Vagina (tissue), 2 donors: Measurements from ENCODE around the gene TFPI. TPM values are rescaled to one million over a fixed set of nuclear protein-coding genes. Genes with fewer than 3 reads are reported as not detected.

Experiments
- DNase-seq, 2 donors: peaks; one replicate each; pipeline ENCODE4 v3.0.0-alpha.2; 2017; ENCODE audit errors: extremely low spot score in 2 of 2
- H3K27ac ChIP-seq: fragments of 200-600 bp; sonication (generic); one replicate; pipeline ENCODE4 v1.5.1; 2019
- H3K27me3 ChIP-seq: fragments of 200-600 bp; sonication (generic); one replicate; pipeline ENCODE4 v1.5.1; 2019
- H3K36me3 ChIP-seq, 2 donors: fragments of 200-600 bp; sonication (generic); one replicate each; pipeline ENCODE4 v1.5.1; 2017 to 2019
- H3K4me1 ChIP-seq: fragments of 200-600 bp; sonication (generic); one replicate; pipeline ENCODE4 v1.5.1; 2019
- H3K4me3 ChIP-seq, 2 donors: fragments of 200-600 bp; sonication (generic); 1 replicate in 1 of 2; 2 replicates in 1 of 2; pipeline ENCODE4 v1.5.1; 2016 to 2019
- H3K9me3 ChIP-seq: fragments of 200-600 bp; sonication (generic); one replicate; pipeline ENCODE4 v1.5.1; 2019
- POLR2A ChIP-seq, 2 donors: fragments of 450-650 bp; IDR thresholded peaks; one replicate each; pipeline ENCODE4 v1.6.1; 2017; ENCODE audit warnings: antibody characterized with exemption in 2 of 2, mild to moderate bottlenecking in 2 of 2, moderate library complexity in 2 of 2
- POLR2AphosphoS5 ChIP-seq, 2 donors: sonication (generic); formaldehyde crosslinking; IDR thresholded peaks; one replicate each; pipeline ENCODE4 v1.9.0; 2017; ENCODE audit warnings: antibody characterized with exemption in 2 of 2, mild to moderate bottlenecking in 2 of 2, low read depth in 1 of 2; ENCODE audit not compliant: insufficient read depth in 1 of 2
- intact Hi-C: fragments of 100-400 bp; cut with DNase I; formaldehyde crosslinking; loops from one replicate; pipeline ENCODE4 v1.15.1; 2023
- total RNA-seq: library from RNA; depleted of rRNA; stranded (reverse); fragments of >200 nt; gene quantifications from one replicate; pipeline ENCODE4 v1.2.3, GENCODE V29; 2016
- TF ChIP-seq, protein P1 (sequence below), 3 experiments: fragments of 450-650 bp in 2 of 3; fragments of 200-600 bp in 1 of 3; sonication (generic) in 1 of 3; IDR thresholded peaks; one replicate each; pipeline ENCODE4 v1.5.1; 2017 to 2019; ENCODE audit warnings: antibody characterized with exemption in 3 of 3, mild to moderate bottlenecking in 2 of 3, moderate library complexity in 2 of 3

TFPI gene
- total RNA-seq, 1 donor from 2014 or later = 68.8 TPM

DNA sequence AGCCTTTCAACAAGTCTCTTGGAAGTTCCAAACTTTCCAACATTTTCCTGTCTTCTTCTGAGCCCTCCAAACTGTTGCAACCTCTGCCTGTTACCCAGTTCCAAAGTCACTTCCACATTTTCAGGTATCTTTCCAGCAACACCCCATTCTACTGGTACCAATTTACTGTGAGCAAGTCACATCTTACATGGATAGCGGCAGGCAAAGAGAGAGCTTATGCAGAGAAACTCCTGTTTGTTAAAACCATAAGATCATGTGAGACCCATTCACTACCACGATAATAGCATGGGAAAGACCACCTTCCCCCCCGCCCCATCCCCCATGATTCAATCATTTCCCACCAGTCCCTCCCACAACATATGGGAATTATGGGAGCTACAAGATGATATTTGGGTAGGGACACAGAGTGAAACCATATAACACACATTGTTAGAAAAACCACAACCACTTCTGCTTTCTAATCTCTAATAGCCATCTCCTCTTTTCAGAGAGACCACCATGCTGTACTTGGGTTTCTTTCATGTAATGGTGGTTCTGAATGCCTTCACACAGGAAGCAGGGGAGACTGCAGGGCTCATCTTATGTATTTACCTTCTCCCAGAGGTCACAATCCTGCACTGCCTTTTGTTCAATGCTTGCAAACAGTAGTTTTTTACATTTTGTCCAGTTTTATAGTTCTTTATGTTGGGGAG, 60.2 kb downstream of the TFPI start:
- Histone ChIP-seq H3K27me3 (no peaks in the 10 kb centered on the region), H3K4me1 (no peaks in the 10 kb centered on the region), H3K9me3 (no peaks in the 10 kb centered on the region), H3K36me3 (no peaks in the 10 kb centered on the region), H3K4me3 (no peak overlapping the region), H3K27ac (no peak overlapping the region)
- TF ChIP-seq POLR2AphosphoS5 (IDR thresholded peaks at IDR 0.05; ENCODE audit: insufficient read depth in 1 of 2, low read depth in 1 of 2) (no peak), POLR2A (IDR thresholded peaks at IDR 0.05) (no peak)
- TF ChIP-seq, protein P1, sequence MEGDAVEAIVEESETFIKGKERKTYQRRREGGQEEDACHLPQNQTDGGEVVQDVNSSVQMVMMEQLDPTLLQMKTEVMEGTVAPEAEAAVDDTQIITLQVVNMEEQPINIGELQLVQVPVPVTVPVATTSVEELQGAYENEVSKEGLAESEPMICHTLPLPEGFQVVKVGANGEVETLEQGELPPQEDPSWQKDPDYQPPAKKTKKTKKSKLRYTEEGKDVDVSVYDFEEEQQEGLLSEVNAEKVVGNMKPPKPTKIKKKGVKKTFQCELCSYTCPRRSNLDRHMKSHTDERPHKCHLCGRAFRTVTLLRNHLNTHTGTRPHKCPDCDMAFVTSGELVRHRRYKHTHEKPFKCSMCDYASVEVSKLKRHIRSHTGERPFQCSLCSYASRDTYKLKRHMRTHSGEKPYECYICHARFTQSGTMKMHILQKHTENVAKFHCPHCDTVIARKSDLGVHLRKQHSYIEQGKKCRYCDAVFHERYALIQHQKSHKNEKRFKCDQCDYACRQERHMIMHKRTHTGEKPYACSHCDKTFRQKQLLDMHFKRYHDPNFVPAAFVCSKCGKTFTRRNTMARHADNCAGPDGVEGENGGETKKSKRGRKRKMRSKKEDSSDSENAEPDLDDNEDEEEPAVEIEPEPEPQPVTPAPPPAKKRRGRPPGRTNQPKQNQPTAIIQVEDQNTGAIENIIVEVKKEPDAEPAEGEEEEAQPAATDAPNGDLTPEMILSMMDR (IDR thresholded peaks at IDR 0.05) = no peak
- no peak for DNase-seq
- intact Hi-C loops = no loop called here

DNA sequence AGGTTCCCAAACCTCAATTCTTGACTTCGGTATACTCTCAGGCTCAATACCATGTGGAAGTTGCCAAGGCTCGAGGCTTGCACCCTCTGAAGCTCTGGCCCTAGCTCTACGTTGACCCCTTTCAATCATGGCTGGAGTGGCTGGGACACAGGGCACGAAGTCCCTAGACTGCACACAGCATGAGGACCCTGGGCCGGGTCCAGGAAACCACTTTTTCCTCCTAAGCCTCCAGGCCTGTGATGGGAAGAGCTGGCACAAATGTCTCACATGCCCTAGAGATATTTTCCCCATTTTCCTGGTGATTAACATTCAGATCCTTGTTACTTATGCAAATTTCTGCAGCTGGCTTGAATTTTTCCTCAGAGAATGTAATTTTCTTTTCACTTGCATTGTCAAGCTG, 61.1 kb downstream of the TFPI start:
- no peak overlapping the region for H3K4me3 ChIP-seq
- TF ChIP-seq, protein P1 (IDR thresholded peaks at IDR 0.05) = no peak
- TF ChIP-seq POLR2AphosphoS5 (IDR thresholded peaks at IDR 0.05; ENCODE audit: insufficient read depth in 1 of 2, low read depth in 1 of 2) (no peak), POLR2A (IDR thresholded peaks at IDR 0.05) (no peak)
- H3K27me3 ChIP-seq = no peaks in the 10 kb centered on the region
- no peak overlapping the region for H3K27ac ChIP-seq
- no peaks in the 10 kb centered on the region for H3K36me3 ChIP-seq
- no peak for DNase-seq
- no peaks in the 10 kb centered on the region for H3K9me3 ChIP-seq
- intact Hi-C loops = no loop called here
- H3K4me1 ChIP-seq = no peaks in the 10 kb centered on the region

DNA sequence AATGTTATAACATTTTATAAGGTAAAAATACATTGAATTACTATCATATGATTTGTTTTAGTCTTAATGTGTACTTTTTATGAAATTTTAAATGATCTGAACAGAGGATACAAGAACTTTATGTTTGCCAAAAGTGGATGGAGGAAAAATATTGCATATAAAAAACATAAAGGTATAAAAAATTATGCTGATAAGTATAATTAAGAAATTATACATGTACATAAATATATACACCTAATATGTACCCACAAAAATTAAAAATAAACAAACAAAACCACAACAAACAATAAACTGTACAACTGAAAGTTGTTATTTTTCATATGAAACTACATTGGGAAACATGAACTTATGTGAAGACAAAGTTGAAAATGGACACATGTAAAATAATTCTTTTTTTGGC, 68.0 kb downstream of the TFPI start:
- Histone ChIP-seq H3K27ac (no peak overlapping the region), H3K4me1 (no peaks in the 10 kb centered on the region), H3K9me3 (no peaks in the 10 kb centered on the region), H3K4me3 (no peak overlapping the region), H3K27me3 (no peaks in the 10 kb centered on the region), H3K36me3 (no peaks in the 10 kb centered on the region)
- TF ChIP-seq POLR2AphosphoS5 (IDR thresholded peaks at IDR 0.05; ENCODE audit: insufficient read depth in 1 of 2, low read depth in 1 of 2) (no peak), POLR2A (IDR thresholded peaks at IDR 0.05) (no peak)
- TF ChIP-seq, protein P1 (IDR thresholded peaks at IDR 0.05) = no peak
- no peak for DNase-seq
- intact Hi-C loops = no loop called here

DNA sequence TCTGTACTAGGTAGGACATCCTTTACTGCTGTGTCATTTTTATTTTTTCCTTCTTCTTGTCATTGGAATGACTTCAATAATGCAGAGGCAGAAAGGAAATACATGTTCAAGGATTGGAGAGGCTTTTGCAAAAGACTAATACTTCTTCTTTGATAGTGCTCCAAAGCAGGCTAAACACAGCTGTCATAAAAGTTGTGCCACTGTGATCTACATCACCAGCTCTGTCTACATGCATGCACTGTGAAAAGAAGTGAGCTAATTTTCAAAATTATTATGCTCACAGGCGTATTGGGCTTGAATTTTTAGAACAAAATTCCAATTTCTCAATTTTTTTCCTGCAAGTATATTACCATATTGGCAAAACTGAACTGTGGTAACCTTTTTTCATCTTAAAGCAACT, 68.7 kb downstream of the TFPI start:
- Histone ChIP-seq H3K27me3 (no peaks in the 10 kb centered on the region), H3K4me1 (no peaks in the 10 kb centered on the region), H3K9me3 (no peaks in the 10 kb centered on the region), H3K36me3 (no peaks in the 10 kb centered on the region), H3K4me3 (no peak overlapping the region), H3K27ac (no peak overlapping the region)
- intact Hi-C loops = no loop called here
- TF ChIP-seq, protein P1 (IDR thresholded peaks at IDR 0.05) = no peak
- TF ChIP-seq POLR2A (IDR thresholded peaks at IDR 0.05) = no peak
- TF ChIP-seq POLR2AphosphoS5 (IDR thresholded peaks at IDR 0.05; ENCODE audit: insufficient read depth in 1 of 2, low read depth in 1 of 2) = no peak
- no peak for DNase-seq

DNA sequence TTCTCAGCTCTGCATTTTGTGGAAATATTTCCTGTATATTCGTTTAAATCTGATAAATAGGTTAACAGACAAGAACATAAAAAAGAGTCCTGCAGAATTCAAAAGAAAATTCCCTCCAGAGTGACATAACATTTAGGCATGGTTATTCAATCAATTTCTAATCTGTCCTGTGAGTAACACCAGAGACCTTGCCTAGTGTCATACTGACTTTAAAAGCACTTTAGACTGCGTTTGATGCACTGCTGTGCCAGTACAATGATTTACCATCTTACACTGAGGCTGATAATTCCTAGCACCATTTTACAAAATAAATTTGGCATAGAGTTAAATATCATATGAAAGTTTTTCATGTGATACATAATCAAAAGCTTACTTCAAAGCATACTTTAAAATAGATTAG, 70.7 kb downstream of the TFPI start:
- DNase-seq = no peak
- Histone ChIP-seq H3K36me3 (no peaks in the 10 kb centered on the region), H3K27ac (no peak overlapping the region), H3K27me3 (no peaks in the 10 kb centered on the region), H3K4me1 (no peaks in the 10 kb centered on the region), H3K4me3 (no peak overlapping the region), H3K9me3 (no peaks in the 10 kb centered on the region)
- intact Hi-C loops = no loop called here
- TF ChIP-seq POLR2A (IDR thresholded peaks at IDR 0.05) (no peak), POLR2AphosphoS5 (IDR thresholded peaks at IDR 0.05; ENCODE audit: insufficient read depth in 1 of 2, low read depth in 1 of 2) (no peak)
- TF ChIP-seq, protein P1 (IDR thresholded peaks at IDR 0.05) = no peak
